ENCODE results near the gene PROSER2.

PROSER2 gene

DNA sequence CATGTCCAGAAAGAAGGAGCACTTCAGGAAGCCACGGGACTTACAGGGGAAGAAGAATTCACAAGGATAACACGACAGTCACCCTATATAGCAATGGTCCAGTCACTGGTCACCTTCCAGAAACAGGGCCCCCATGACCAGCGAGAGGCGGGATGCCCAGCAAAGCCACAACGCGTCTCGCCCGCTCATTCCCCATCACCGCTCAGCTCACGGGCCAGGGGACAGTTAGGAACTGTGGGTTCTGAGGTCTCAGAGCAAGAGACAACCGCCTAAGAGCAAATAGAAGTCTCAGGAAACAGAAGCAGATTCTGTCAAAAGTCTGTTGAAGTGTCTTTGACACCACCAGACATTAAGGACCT lies 71.9 kb downstream of the PROSER2 start:
- no peak overlapping the region for H3K27ac ChIP-seq (ENCODE audit: low read depth, low read length)

DNA sequence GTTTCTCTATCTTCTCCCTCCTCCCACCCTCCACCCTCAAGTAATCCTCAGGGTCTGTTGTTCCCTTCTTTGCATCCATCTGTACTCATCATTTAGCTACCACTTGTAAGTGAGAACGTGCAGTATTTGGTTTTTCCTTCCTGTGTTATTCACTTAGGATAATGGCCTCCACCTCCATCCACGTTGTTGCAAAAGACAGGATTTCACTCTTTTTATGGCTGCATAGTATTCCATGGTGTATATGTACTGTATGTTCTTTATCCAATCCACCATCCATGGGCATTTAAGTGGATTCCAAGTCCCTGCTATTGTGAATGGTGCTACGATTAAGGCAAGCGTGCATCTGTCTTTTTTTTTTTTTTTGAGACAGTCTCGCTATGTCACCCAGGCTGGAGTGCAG lies 72.4 kb downstream of the PROSER2 start:
- Histone ChIP-seq H3K4me2 (ENCODE audit: low read depth, low read length, poor library complexity, severe bottlenecking) (no peak overlapping the region), H3K4me3 (ENCODE audit: insufficient read depth, low read length, poor library complexity, severe bottlenecking) (no peak overlapping the region), H4K20me1 (ENCODE audit: low read depth, low read length) (no peaks in the 10 kb centered on the region), H3K27me3 (ENCODE audit: low read length) (no peaks in the 10 kb centered on the region), H3K9me3 (ENCODE audit: insufficient read depth, low read length) (no peaks in the 10 kb centered on the region), H3K79me2 (ENCODE audit: insufficient read depth, low read length) (no peaks in the 10 kb centered on the region), H3K9ac (ENCODE audit: low read length) (no peak overlapping the region), H3K36me3 (ENCODE audit: low read length) (no peaks in the 10 kb centered on the region), H3F3A (ENCODE audit: insufficient read depth) (no peaks in the 10 kb centered on the region), H2AFZ (ENCODE audit: low read depth, low read length, severe bottlenecking) (no peak overlapping the region), H3K27ac (ENCODE audit: low read depth, low read length) (no peak overlapping the region), H3K9me2 (replicated peaks; ENCODE audit: insufficient read depth, low read length) (no peaks in the 10 kb centered on the region)
- no peak for TF ChIP-seq EZH2phosphoT487 (conservative IDR thresholded peaks at IDR 0.05; ENCODE audit: low read length)
- TF ChIP-seq, protein P1, sequence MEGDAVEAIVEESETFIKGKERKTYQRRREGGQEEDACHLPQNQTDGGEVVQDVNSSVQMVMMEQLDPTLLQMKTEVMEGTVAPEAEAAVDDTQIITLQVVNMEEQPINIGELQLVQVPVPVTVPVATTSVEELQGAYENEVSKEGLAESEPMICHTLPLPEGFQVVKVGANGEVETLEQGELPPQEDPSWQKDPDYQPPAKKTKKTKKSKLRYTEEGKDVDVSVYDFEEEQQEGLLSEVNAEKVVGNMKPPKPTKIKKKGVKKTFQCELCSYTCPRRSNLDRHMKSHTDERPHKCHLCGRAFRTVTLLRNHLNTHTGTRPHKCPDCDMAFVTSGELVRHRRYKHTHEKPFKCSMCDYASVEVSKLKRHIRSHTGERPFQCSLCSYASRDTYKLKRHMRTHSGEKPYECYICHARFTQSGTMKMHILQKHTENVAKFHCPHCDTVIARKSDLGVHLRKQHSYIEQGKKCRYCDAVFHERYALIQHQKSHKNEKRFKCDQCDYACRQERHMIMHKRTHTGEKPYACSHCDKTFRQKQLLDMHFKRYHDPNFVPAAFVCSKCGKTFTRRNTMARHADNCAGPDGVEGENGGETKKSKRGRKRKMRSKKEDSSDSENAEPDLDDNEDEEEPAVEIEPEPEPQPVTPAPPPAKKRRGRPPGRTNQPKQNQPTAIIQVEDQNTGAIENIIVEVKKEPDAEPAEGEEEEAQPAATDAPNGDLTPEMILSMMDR (IDR thresholded peaks at IDR 0.05; ENCODE audit: insufficient read depth, low read length, poor library complexity, severe bottlenecking) = no peak

More for the DNA sequence above, 71.9 kb downstream of the PROSER2 start:
- Histone ChIP-seq H3K36me3 (ENCODE audit: low read length) (no peaks in the 10 kb centered on the region), H3K79me2 (ENCODE audit: insufficient read depth, low read length) (no peaks in the 10 kb centered on the region), H3K27me3 (ENCODE audit: low read length) (no peaks in the 10 kb centered on the region), H3F3A (ENCODE audit: insufficient read depth) (no peaks in the 10 kb centered on the region), H3K4me3 (ENCODE audit: insufficient read depth, low read length, poor library complexity, severe bottlenecking) (no peak overlapping the region), H3K9ac (ENCODE audit: low read length) (no peak overlapping the region), H3K9me2 (replicated peaks; ENCODE audit: insufficient read depth, low read length) (no peaks in the 10 kb centered on the region), H3K9me3 (ENCODE audit: insufficient read depth, low read length) (no peaks in the 10 kb centered on the region), H3K4me2 (ENCODE audit: low read depth, low read length, poor library complexity, severe bottlenecking) (no peak overlapping the region), H2AFZ (ENCODE audit: low read depth, low read length, severe bottlenecking) (no peak overlapping the region), H4K20me1 (ENCODE audit: low read depth, low read length) (no peaks in the 10 kb centered on the region)
- no peak for TF ChIP-seq EZH2phosphoT487 (conservative IDR thresholded peaks at IDR 0.05; ENCODE audit: low read length)
- TF ChIP-seq, protein P1 (IDR thresholded peaks at IDR 0.05; ENCODE audit: insufficient read depth, low read length, poor library complexity, severe bottlenecking) = no peak

DNA sequence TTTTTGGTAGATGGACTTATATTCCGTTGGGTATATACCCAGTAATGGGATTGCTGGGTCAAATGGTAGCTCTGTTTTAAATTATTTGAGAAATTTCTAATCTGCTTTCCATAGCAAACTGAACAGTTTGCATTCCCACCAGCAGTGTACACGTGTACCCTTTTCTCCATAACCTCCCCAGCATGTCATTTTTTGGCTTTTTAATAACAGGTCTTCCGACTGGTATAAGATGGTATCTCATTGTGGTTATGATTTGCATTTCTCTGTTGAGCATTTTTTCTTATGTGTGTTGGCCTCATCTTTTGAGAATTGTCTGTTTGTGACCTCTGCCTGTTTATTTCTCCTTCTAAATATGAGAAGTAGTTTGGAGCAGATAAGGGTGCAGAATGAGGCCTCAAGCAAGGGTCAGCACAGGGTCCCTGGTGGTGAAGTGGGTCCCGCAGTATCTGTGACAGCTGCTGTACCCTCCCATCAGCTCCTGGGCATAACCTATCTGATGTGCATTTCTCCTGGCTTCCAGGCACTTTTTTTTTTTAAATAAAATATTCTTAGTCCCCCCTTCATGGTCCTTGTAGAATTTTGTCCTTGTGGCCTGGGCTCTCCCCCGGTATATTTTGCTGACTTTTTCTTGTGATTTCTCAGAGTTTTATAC lies 73.5 kb downstream of the PROSER2 start:
- TF ChIP-seq, protein P1 (IDR thresholded peaks at IDR 0.05; ENCODE audit: insufficient read depth, low read length, poor library complexity, severe bottlenecking) = no peak
- TF ChIP-seq EZH2phosphoT487 (conservative IDR thresholded peaks at IDR 0.05; ENCODE audit: low read length) = no peak
- Histone ChIP-seq H4K20me1 (ENCODE audit: low read depth, low read length) (no peaks in the 10 kb centered on the region), H2AFZ (ENCODE audit: low read depth, low read length, severe bottlenecking) (no peak overlapping the region), H3K27ac (ENCODE audit: low read depth, low read length) (no peak overlapping the region), H3K9me2 (replicated peaks; ENCODE audit: insufficient read depth, low read length) (no peaks in the 10 kb centered on the region), H3K4me3 (ENCODE audit: insufficient read depth, low read length, poor library complexity, severe bottlenecking) (no peak overlapping the region), H3F3A (ENCODE audit: insufficient read depth) (no peaks in the 10 kb centered on the region), H3K27me3 (ENCODE audit: low read length) (no peaks in the 10 kb centered on the region), H3K9me3 (ENCODE audit: insufficient read depth, low read length) (no peaks in the 10 kb centered on the region), H3K9ac (ENCODE audit: low read length) (no peak overlapping the region), H3K36me3 (ENCODE audit: low read length) (no peaks in the 10 kb centered on the region), H3K79me2 (ENCODE audit: insufficient read depth, low read length) (no peaks in the 10 kb centered on the region), H3K4me2 (ENCODE audit: low read depth, low read length, poor library complexity, severe bottlenecking) (no peak overlapping the region)
